HuH-7 (cell line): ENCODE measurements around the gene PLPP6.

Experiments used
- DNase-seq: peaks from one replicate; pipeline ENCODE4 v3.0.0; 2011; ENCODE audit warnings: low spot score

Gene PLPP6

DNA sequence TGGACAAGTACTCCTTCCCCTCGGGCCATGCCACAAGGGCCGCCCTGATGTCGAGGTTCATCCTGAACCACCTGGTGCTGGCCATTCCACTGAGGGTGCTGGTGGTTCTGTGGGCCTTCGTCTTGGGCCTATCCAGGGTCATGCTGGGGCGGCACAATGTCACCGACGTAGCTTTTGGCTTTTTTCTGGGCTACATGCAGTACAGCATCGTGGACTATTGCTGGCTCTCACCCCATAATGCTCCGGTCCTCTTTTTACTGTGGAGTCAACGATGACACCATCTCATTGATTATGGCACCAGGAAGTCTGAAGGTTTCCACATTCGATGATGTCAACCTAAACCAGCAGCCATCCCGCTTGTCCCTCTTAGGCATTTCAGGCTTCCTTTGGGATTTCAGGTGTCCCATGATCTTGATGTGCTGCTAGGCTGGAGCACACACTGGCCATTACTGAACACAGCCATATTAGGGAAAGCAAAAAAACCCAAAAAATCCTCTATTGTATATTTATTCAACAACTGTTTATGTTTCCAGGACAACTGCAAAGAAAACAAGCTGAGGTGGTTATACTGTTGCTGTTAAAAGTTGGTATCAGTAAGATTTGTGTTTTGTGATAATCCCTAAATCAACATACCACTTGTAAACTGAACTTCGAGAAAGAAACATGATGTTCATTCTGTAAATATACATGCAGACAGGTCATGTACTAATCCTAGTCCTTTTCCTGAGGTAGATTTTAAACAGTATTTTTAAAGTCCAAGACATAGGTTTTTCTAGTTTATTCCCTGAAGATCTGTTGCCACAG, 1.1 kb downstream of the PLPP6 start:
- peak; percentile 51 for DNase-seq

GRCh38 chr9:4663956-4664355, 1.9 kb downstream of the PLPP6 start:
- DNase-seq: no peak

DNA sequence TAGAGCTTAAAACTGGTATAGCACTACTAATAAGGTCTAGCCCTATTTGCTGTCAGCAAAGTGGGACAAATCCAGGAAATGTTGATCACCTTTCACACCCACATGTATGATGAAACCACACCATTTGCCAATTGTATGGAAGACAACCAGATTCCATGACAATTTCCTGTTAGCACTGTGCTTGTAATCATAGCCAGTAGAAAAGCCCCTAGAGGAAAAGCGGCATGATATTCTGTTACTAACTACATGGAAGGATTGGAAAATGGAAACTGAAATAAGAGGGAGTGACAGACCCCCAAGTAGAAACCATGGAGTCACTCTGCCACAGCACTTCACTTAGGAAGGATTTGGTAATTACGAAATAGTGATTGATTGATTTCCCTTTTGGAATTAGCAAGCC, 3.3 kb downstream of the PLPP6 start:
- no peak for DNase-seq

DNA sequence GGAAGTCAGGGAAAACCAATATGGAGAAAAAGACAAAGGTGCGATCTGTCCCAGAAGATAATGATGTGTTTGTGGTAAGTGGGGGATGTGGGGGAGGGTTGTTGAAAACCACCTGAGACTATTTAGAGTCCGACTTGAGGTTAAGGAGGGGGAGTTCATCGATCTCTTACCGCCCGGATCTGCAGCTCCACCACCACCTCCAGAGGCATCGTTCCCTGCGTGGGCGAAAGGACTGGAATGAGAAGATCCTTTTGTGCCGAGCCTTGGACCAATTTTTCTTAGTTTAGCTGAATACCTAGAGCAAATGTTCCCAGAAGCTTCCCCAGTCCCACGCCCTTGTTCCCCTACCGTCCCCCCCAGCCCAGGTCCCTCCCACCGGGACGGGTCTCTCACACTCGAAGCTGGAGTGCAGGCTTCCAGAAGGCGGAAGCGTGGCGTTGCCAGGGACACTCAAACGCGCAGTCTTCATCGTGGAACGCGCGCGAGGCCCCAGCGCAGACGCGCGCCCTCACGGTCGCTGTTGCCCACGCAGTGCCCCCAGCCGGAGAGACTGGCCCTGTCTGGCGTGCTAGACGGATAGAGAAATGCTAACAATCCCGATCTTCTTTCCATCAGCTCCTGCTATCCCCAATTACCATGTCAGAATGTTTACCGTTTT, 4.1 kb downstream of the PLPP6 start, which contains the start of gene SPATA6L:
TSS of gene SPATA6L (minus strand) at position 439 of the 658 bp plus-strand sequence. CDS start at position 209, 230 bp downstream.
- DNase-seq: peak; percentile 29

DNA sequence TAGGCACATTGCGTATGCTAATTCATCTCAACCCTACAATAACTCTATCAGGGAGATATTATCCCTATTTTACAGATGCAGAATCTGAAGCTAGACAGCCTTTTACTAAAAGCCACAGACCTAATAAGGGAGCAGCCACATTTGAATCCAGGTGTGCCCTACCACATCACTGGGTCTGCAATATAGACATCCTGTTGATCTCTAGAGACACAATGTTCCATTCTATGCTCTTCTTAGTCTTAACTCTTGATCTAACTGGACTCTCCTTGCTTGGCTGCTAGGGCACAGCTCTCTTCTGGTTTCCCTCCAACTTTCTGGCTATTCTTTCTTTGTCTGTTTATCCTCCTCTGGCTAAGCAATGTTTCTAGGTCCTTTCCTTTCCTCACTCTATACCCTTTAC, 5.6 kb downstream of the PLPP6 start:
- DNase-seq: no peak

- DNase-seq: no peak
Observed at GRCh38 chr9:4668604-4669003, 6.5 kb downstream of the PLPP6 start.

GRCh38 chr9:4669890-4670289, 7.8 kb downstream of the PLPP6 start:
- no peak for DNase-seq

GRCh38 chr9:4670591-4670990, 8.5 kb downstream of the PLPP6 start:
- DNase-seq: no peak

DNA sequence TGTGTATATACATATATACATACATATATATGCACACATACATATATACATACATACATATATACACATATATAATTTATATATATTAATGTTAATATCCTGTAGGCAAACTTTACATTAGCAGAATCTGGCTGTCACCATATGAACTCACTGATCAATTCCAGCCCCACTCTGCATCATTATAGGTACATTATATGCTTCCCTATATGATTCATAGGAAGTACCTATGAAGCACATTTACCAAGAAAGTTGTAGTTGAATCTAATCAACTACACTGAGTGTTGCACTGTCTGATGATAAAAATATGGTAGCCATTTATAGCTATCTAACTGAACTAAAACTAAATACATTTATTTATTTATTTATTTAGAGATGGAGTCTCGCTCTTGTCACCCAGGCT, 9.6 kb downstream of the PLPP6 start:
- DNase-seq: no peak

GRCh38 chr9:4674783-4675182, 12.7 kb downstream of the PLPP6 start:
- no peak for DNase-seq

- DNase-seq: no peak
Observed at GRCh38 chr9:4677392-4677791, 15.3 kb downstream of the PLPP6 start.

- DNase-seq: no peak
Observed at GRCh38 chr9:4678679-4679267, 16.7 kb downstream of the PLPP6 start.

- peak; percentile 61 for DNase-seq
Observed at GRCh38 chr9:4679268-4680172, 17.4 kb downstream of the PLPP6 start, which contains the start of gene CDC37L1. Gene CDC37L1 (plus strand): TSS chr9:4679569. CDS start chr9:4679768, 199 bp downstream.

DNA sequence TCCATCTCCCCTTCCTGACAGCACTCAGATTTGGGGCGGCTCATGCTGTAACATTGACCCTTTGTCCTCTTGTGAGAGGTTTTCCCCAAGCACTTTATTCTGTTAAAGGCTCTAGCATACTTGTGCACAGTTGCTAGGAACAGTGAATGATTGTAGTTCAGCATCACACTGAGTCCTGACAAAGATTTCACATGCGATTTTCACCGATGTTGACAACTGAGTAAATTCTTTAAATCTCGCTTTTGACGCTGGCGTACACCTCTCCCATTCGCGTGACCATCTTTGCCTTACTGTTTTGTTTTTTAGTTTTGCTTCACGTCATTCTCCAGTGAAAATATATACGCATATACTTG, 18.1 kb downstream of the PLPP6 start:
- no peak for DNase-seq

DNA sequence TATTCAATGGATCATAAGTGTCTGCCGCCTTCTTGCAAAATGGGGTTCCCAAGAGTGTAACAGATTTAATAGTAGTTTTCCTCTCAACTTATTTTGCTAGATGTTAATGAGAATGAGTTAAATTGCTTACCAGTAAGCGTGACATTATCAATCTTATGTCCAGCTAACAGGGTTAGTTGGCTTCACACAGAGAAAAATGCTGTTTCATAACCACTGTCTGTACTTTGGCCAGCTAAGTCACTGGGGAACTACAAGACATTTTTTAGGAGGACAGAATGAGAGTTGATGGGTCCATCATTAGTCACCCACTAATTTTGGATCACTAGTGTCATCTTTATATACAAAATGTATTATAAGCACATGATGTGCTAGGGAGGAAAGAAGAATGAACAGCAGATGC, 18.7 kb downstream of the PLPP6 start:
- no peak for DNase-seq

- DNase-seq: no peak
Observed at GRCh38 chr9:4684820-4685219, 22.7 kb downstream of the PLPP6 start.

- DNase-seq: no peak
Observed at GRCh38 chr9:4686112-4686511, 24.0 kb downstream of the PLPP6 start.

DNA sequence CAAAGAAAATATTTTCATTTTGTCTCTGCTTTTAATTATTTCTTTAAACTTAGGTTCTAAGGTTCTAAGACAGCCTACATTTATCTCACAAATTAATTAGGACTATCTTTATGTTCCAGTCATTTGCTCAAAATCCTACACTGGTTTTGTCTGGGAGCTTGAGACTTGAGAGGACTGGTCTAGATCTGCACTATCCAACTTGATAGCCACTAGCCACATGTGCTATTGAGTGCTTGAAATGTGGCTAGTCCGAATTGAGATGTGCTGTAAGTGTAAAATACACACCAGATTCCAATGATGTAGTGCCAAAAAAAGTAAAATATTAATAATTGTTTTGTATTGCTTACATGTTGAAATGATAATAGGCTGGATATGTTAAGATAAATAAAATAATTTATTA, 24.5 kb downstream of the PLPP6 start:
- DNase-seq: no peak

- no peak for DNase-seq
Observed at GRCh38 chr9:4689021-4689420, 26.9 kb downstream of the PLPP6 start.

DNA sequence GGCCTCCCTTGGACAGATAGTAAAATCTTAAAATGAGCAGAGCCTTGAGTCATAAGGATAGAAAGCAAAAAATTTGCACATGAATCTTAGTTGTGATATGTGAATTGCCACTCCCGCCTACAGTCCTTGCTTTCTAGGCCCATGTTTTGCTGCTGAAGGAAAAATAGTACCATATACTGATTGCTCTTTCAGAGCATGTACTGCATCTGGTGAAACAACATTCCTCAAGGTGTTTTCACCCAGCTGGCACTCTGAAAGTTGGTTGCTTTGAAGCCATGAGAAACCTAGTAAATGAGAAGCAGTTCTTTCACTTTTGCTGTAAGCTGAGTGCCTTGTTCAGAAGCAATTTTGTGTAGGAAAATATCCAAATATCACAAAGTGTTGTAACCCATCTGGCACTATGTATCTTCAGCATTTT, 27.6 kb downstream of the PLPP6 start:
- no peak for DNase-seq

- no peak for DNase-seq
Observed at GRCh38 chr9:4690144-4690543, 28.1 kb downstream of the PLPP6 start.

DNA sequence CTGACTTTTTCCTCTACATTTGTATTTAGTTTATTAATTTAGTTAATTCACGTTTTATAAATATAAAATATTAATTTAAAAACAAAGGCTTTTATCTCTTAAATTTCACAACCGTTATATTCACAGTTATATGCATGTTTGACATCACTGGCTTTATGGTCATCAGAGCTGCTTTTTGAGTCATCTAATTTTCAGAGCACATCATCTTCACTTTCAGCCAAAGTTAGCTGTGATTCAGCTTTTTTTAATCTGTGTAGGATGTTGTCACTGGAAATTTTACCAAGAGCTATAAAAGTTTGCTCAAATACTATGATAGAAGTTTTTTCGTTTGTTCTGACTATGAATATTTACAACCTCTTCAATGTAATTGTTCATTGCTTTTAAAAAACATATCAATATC, 29.7 kb downstream of the PLPP6 start:
- DNase-seq: no peak
